ENCODE measurements around the gene SYNM. TPM values are rescaled to one million over a fixed set of nuclear protein-coding genes. Genes with fewer than 3 reads are reported as not detected.

The SYNM gene
- total RNA-seq, 1 donor from 2014 or later: 1.7 TPM

DNA sequence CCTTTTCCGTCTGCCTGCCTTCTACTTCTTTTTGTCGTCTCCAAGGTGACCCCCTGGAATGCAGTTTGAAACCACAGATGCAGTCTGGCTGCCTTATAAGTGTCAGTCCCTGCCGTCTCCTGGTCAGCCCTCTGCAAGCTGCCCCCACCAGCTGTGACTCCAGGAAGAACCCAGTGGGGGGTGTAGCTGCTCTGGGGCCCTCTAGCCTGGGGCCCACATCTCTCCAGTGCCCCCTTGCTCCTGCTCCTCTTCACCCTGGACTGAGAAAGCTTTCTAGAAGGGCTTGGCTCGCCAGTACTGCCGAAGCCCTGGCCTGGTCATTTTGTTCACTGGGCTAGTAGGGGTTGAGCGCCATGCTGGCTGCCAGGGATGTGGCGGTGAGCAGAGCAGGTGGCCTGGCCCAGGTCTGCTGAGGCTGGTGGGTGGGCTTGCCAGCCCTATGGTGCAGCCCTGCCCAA, 21.3 kb downstream of the SYNM start:
- H3K36me3 Mint-ChIP-seq (ENCODE audit: low read depth, unreplicated experiment): peaks cover 9% of the 10 kb centered on the region
- H3K4me1 Mint-ChIP-seq (ENCODE audit: unreplicated experiment): peaks cover 43% of the 10 kb centered on the region
- TF ChIP-seq, protein P1, sequence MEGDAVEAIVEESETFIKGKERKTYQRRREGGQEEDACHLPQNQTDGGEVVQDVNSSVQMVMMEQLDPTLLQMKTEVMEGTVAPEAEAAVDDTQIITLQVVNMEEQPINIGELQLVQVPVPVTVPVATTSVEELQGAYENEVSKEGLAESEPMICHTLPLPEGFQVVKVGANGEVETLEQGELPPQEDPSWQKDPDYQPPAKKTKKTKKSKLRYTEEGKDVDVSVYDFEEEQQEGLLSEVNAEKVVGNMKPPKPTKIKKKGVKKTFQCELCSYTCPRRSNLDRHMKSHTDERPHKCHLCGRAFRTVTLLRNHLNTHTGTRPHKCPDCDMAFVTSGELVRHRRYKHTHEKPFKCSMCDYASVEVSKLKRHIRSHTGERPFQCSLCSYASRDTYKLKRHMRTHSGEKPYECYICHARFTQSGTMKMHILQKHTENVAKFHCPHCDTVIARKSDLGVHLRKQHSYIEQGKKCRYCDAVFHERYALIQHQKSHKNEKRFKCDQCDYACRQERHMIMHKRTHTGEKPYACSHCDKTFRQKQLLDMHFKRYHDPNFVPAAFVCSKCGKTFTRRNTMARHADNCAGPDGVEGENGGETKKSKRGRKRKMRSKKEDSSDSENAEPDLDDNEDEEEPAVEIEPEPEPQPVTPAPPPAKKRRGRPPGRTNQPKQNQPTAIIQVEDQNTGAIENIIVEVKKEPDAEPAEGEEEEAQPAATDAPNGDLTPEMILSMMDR (IDR thresholded peaks at IDR 0.05; ENCODE audit: unreplicated experiment): no peak
- no peak overlapping the region for H3K4me3 Mint-ChIP-seq (ENCODE audit: unreplicated experiment)
- no peak overlapping the region for H3K27ac Mint-ChIP-seq (ENCODE audit: unreplicated experiment)
- no peak for DNase-seq (ENCODE audit: low spot score)
- no peaks in the 10 kb centered on the region for H3K9me3 Mint-ChIP-seq (ENCODE audit: unreplicated experiment)
- H3K27me3 Mint-ChIP-seq (ENCODE audit: unreplicated experiment): peaks cover 2% of the 10 kb centered on the region

DNA sequence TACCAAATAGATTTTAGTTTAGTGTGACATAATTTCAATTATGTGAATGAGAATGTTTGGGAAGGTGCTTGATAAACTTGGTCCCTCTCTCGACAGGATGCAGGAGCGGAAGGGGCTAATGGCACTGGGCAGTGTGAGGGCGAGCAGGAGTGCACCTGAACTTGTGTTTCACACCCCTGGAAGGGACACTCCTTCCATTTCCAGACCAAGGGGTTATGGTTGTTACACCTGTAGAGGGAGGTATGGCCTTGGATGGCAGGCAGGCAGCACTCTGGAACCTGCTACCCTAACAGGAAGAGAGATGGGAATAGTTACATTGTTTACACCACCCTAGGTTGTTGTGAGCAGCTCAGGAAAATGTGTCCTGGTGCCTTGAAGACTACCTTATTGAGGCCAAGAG, 22.1 kb downstream of the SYNM start:
- H3K9me3 Mint-ChIP-seq (ENCODE audit: unreplicated experiment): no peaks in the 10 kb centered on the region
- H3K4me1 Mint-ChIP-seq (ENCODE audit: unreplicated experiment): peaks cover 36% of the 10 kb centered on the region
- H3K27ac Mint-ChIP-seq (ENCODE audit: unreplicated experiment): no peak overlapping the region
- no peak overlapping the region for H3K4me3 Mint-ChIP-seq (ENCODE audit: unreplicated experiment)
- H3K36me3 Mint-ChIP-seq (ENCODE audit: low read depth, unreplicated experiment): peaks cover 9% of the 10 kb centered on the region
- H3K27me3 Mint-ChIP-seq (ENCODE audit: unreplicated experiment): peaks cover 2% of the 10 kb centered on the region
- DNase-seq (ENCODE audit: low spot score): no peak
- TF ChIP-seq, protein P1 (IDR thresholded peaks at IDR 0.05; ENCODE audit: unreplicated experiment): no peak

DNA sequence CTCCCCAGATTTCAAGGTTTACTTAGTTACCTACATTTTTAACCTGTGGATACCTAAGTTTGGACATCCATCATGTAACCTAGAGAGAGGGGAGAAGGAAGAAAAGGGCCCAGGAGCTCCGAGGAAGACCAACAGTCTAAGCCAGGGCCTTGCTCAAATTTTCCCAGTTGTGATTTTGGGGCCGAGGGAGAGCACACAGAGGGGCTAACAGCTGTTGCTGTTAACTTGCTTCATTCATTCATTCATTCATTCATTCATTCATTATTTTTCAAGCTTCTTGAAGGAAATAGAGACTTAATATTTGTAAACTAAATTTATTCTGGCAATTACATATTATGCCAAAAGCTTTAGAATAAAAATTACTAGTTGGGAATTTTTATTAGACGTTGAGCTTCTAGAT, 22.9 kb downstream of the SYNM start:
- H3K4me1 Mint-ChIP-seq (ENCODE audit: unreplicated experiment): peaks cover 33% of the 10 kb centered on the region
- peaks cover 2% of the 10 kb centered on the region for H3K27me3 Mint-ChIP-seq (ENCODE audit: unreplicated experiment)
- DNase-seq (ENCODE audit: low spot score): no peak
- no peak overlapping the region for H3K4me3 Mint-ChIP-seq (ENCODE audit: unreplicated experiment)
- peaks cover 9% of the 10 kb centered on the region for H3K36me3 Mint-ChIP-seq (ENCODE audit: low read depth, unreplicated experiment)
- no peaks in the 10 kb centered on the region for H3K9me3 Mint-ChIP-seq (ENCODE audit: unreplicated experiment)
- TF ChIP-seq, protein P1 (IDR thresholded peaks at IDR 0.05; ENCODE audit: unreplicated experiment): no peak
- H3K27ac Mint-ChIP-seq (ENCODE audit: unreplicated experiment): no peak overlapping the region

DNA sequence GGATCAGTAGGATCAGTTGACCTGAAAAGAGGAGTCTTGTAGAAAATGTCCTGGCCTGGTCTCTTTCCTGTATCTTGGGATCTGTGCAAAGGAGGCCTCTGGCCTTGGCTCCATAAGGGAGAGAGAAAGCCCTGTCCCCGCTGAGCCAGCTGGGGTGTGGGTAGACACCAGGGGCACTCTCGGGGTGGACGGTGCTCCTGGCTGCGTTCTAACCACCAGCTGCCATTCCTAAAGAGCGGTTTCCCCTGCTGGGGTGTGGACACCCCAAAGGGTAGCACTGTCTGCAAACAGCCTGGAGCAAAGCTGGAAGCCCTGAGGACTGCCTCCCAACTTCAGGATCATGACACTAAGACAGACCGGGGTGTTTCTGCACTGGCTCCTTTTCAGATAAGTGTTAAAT, 23.5 kb downstream of the SYNM start:
- TF ChIP-seq, protein P1 (IDR thresholded peaks at IDR 0.05; ENCODE audit: unreplicated experiment): no peak
- no peaks in the 10 kb centered on the region for H3K9me3 Mint-ChIP-seq (ENCODE audit: unreplicated experiment)
- peaks cover 2% of the 10 kb centered on the region for H3K27me3 Mint-ChIP-seq (ENCODE audit: unreplicated experiment)
- no peak for DNase-seq (ENCODE audit: low spot score)
- H3K4me3 Mint-ChIP-seq (ENCODE audit: unreplicated experiment): no peak overlapping the region
- H3K27ac Mint-ChIP-seq (ENCODE audit: unreplicated experiment): no peak overlapping the region
- peaks cover 9% of the 10 kb centered on the region for H3K36me3 Mint-ChIP-seq (ENCODE audit: low read depth, unreplicated experiment)
- peaks cover 28% of the 10 kb centered on the region for H3K4me1 Mint-ChIP-seq (ENCODE audit: unreplicated experiment)

DNA sequence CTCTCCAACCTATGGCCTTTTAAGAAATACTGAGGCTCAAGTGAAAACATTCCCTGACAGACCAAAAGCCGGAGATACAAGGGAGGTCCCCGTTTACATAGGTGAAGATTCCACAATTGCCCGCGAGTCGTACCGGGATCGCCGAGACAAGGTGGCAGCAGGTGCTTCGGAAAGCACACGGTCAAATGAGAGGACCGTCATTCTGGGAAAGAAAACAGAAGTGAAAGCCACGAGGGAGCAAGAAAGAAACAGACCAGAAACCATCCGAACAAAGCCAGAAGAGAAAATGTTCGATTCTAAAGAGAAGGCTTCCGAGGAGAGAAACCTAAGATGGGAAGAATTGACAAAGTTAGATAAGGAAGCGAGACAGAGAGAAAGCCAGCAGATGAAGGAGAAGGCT, 24.8 kb downstream of the SYNM start:
- peaks cover 16% of the 10 kb centered on the region for H3K4me1 Mint-ChIP-seq (ENCODE audit: unreplicated experiment)
- H3K9me3 Mint-ChIP-seq (ENCODE audit: unreplicated experiment): no peaks in the 10 kb centered on the region
- H3K27ac Mint-ChIP-seq (ENCODE audit: unreplicated experiment): peak overlapping the region; percentile 16
- DNase-seq (ENCODE audit: low spot score): no peak
- no peak overlapping the region for H3K4me3 Mint-ChIP-seq (ENCODE audit: unreplicated experiment)
- TF ChIP-seq, protein P1 (IDR thresholded peaks at IDR 0.05; ENCODE audit: unreplicated experiment): no peak
- H3K36me3 Mint-ChIP-seq (ENCODE audit: low read depth, unreplicated experiment): peaks cover 9% of the 10 kb centered on the region
- H3K27me3 Mint-ChIP-seq (ENCODE audit: unreplicated experiment): peaks cover 2% of the 10 kb centered on the region
